ENCODE data around the gene KCNS3.

Gene KCNS3, protein sequence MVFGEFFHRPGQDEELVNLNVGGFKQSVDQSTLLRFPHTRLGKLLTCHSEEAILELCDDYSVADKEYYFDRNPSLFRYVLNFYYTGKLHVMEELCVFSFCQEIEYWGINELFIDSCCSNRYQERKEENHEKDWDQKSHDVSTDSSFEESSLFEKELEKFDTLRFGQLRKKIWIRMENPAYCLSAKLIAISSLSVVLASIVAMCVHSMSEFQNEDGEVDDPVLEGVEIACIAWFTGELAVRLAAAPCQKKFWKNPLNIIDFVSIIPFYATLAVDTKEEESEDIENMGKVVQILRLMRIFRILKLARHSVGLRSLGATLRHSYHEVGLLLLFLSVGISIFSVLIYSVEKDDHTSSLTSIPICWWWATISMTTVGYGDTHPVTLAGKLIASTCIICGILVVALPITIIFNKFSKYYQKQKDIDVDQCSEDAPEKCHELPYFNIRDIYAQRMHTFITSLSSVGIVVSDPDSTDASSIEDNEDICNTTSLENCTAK

DNA sequence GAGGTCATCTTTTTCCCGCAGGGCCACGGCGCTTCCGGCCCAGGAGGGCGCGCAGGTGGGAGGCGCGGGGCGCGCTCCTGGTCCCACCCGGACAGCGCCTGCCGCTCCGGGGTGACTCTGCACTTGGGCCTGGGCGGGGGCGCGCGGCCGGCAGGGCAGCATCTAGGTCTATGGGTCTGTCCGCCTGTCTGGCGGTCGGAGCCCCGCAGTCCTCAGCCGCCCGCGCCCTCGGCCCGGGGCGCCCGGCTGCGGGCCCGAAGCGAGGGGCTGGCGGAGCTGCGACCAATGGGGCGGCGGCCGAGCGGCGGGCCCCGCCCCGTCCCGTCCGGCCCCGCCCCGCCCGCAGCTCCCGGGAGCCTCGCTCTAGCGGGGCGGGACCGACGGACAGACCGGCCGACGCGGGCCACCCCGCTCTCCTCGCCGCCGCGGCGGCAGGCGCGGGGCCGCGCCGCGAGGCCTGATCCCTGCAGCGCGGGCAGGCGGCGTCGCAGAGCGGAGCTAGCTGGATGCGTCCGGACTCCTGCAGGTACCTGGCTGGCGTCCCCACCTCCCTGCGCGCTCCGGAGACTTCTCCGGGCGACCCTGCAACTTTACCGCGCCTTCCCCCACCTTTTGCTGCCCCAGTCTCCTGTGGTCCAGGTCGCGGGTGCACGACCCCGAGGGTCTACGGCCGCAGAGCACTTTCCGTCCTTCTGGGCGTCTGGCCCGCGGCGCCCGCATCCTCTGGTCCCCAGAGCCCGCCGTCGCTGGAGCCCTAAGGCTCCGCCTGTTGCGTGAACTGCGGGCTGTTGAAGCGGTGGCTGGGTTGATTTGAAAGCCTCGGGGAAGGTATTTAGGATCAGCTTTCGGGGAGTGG lies at the start of gene KCNS3:
Gene KCNS3, plus strand, starts transcription at position 387 of the 856 bp plus-strand sequence. CDS start 52,342 bp downstream, outside the sequence.
- DNase-seq (ENCODE audit: low spot score in 2 of 2): peak; percentile 69 to 77
- Histone ChIP-seq H3K27me3 (ENCODE audit: low read depth) (no peaks in the 10 kb centered on the region), H3K4me3 (peak within 1 kb of the TSS; percentile 63), H3K9me3 (no peaks in the 10 kb centered on the region), H3K36me3 (replicated peaks) (0 out of 2 replicates have a peak, but pooled peaks cover 2% of the 10 kb centered on the region), H3K4me1 (peaks cover 9% of the 10 kb centered on the region)
- in situ Hi-C loops (cut with MboI; ENCODE audit: low sequenced_read_pairs): no loop called here

DNA sequence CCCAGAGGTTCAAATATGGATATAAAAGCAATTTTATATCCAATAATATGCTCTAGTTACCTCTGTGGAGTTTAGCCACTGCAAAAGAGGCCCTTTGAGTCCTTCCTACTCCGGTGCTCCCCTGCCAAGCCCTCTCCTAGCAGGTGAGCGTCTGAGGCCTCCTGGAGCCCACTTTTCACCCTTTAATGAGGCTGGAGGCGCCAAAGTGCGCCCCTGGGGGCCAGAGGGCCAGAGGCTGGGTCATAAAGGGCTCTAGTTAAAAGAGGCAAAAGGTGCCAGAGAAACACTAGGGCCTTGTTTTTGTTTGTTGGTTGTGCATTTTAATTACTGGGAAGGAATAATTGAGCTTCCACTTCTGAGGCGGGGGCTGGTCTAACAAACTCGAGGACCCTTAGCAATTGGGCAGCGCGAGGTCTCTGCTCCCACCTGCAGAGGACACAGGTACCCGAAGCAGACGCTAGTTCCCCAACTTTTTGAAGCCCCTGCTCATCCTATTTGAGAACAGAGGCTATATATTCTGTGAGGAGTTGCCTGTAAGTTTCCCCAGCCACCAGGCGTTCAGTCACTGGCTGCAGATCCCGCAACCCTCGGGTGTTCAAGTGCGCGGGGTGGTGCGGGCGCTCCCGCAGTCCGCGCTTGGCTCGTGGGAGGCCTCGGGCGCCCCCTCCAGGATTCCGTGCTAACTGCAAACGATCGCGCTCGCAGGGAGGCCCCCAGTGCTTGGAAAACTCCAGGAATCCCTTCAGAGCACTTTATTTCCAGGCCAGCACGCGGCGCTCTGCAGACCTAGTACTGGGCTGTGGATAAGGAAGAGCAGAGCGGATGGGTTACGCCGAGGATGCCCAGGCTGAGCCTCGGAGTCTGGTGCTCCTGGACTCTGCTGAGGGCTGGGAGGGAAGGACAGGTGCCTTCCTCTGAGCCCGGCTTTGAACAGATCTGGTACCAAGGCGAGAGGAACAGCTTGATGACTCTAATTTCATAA lies 48.1 kb upstream of the KCNS3 start:
- H3K4me3 ChIP-seq: no peak overlapping the region
- H3K27me3 ChIP-seq (ENCODE audit: low read depth): no peaks in the 10 kb centered on the region
- DNase-seq (ENCODE audit: low spot score in 2 of 2): peak; percentile 89 to 92
- peaks cover 5% of the 10 kb centered on the region for H3K9me3 ChIP-seq
- in situ Hi-C loops (cut with MboI; ENCODE audit: low sequenced_read_pairs): no loop called here
- H3K36me3 ChIP-seq (replicated peaks): no peaks in the 10 kb centered on the region
- H3K4me1 ChIP-seq: peaks cover 32% of the 10 kb centered on the region

DNA sequence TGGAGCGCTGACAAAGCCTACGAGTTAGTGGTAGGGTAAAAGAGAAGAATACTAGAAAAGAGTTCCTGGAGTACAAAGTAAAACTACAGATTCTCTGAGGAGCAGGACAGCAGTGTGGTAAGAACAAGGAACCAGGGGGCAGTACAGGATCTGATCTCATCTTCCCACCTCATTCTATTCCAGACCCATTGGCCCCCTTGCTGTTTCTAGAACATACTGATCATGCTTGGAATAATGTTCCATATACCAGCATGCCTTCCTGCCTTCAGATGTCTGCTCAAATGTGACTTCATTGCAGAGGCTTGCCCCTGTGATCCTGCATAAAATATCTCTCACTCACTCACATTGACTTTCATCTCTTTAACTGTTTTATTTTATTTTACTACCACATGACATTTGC lies 43.0 kb upstream of the KCNS3 start:
- H3K4me3 ChIP-seq: no peak overlapping the region
- in situ Hi-C loops (cut with MboI; ENCODE audit: low sequenced_read_pairs): no loop called here
- H3K36me3 ChIP-seq (replicated peaks): no peaks in the 10 kb centered on the region
- DNase-seq (ENCODE audit: low spot score in 2 of 2): no peak
- H3K9me3 ChIP-seq: no peaks in the 10 kb centered on the region
- H3K4me1 ChIP-seq: peaks cover 12% of the 10 kb centered on the region
- no peaks in the 10 kb centered on the region for H3K27me3 ChIP-seq (ENCODE audit: low read depth)

DNA sequence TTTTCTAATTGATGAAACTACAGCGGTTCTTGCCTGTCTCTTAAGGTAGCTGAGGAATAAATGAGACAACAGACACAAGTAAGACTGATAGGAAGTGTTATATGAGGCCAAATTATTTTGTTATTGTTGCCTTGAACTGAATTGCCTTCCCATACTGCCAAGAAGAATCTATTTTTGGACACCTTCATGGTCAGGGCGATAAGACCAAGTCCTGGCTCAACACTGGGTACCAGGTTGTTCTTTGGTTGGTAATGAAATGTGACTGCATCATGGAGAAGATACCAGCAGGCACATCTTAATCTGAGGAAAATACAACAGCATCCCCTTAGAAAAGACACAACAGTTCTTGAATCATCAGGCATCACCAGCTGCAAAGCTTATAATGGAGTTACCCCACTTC lies 38.5 kb upstream of the KCNS3 start:
- no peaks in the 10 kb centered on the region for H3K9me3 ChIP-seq
- H3K27me3 ChIP-seq (ENCODE audit: low read depth): no peaks in the 10 kb centered on the region
- peaks cover 8% of the 10 kb centered on the region; the same call in 1 of the 2 replicates for H3K4me1 ChIP-seq
- in situ Hi-C loops (cut with MboI; ENCODE audit: low sequenced_read_pairs): no loop called here
- DNase-seq (ENCODE audit: low spot score in 2 of 2): no peak
- H3K36me3 ChIP-seq (replicated peaks): no peaks in the 10 kb centered on the region
- H3K4me3 ChIP-seq: no peak overlapping the region

DNA sequence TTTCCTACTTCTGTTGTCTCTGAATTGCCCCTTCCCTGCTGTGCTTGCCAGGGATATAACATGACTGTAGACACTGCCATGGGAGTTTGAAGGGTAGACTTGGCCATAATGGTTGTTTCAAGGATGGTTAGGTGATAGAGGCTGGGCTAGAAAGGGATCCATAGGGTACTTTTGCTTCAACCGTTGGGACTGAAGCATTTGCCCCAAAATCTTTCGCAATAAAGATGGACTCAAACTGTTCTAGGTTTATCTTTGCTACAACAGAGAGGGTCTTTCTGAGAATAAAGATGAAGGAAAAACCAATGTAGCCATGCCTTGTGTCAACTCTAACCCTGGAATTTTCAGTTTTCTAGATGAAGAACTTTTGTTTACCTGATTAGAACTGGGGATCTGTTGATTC lies 35.0 kb upstream of the KCNS3 start:
- Histone ChIP-seq H3K36me3 (replicated peaks) (no peaks in the 10 kb centered on the region), H3K4me3 (no peak overlapping the region), H3K9me3 (no peaks in the 10 kb centered on the region), H3K27me3 (ENCODE audit: low read depth) (no peaks in the 10 kb centered on the region), H3K4me1 (no peaks in the 10 kb centered on the region)
- no peak for DNase-seq (ENCODE audit: low spot score in 2 of 2)
- in situ Hi-C loops (cut with MboI; ENCODE audit: low sequenced_read_pairs): no loop called here

DNA sequence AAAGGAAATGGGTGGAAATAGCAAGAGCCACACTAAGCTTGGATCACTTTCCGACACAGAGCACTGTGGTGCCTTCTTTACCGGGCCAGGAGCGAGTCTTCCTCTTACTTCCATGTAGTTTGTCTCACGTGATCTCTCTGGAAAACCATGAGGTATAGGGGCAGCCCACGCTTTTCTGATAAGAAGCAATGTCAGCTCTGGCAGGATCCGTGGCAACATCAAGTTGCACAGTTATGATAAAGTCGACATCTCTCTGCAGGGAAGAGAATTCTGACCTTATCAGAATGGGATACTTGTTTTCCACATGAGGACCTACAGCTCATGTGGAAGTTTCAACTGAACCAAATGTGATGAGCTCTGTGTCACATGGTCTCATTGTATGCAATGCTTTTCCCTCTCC lies 32.7 kb upstream of the KCNS3 start:
- H3K27me3 ChIP-seq (ENCODE audit: low read depth): no peaks in the 10 kb centered on the region
- H3K9me3 ChIP-seq: no peaks in the 10 kb centered on the region
- in situ Hi-C loops (cut with MboI; ENCODE audit: low sequenced_read_pairs): no loop called here
- DNase-seq (ENCODE audit: low spot score in 2 of 2): no peak
- no peaks in the 10 kb centered on the region for H3K36me3 ChIP-seq (replicated peaks)
- H3K4me1 ChIP-seq: no peaks in the 10 kb centered on the region
- no peak overlapping the region for H3K4me3 ChIP-seq

DNA sequence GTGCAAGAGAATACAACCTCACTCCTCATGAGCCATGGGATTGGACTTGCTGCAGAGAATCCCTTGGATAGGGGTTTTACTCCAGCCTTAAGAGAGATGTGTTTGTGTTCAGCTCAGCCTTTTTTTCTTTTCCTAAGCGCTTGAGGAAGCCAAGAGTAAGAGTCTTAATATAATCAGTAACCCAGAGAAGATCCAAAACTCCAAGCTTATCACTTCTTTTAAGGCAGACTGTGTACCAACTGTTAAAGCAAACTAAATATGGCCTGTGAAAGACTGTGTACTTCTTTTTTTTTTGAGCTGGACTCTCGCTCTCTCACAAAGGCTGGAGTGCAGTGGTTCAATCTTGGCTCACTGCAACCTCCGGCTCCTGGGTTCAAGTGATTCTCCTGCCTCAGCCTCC lies 31.8 kb upstream of the KCNS3 start:
- in situ Hi-C loops (cut with MboI; ENCODE audit: low sequenced_read_pairs): no loop called here
- DNase-seq (ENCODE audit: low spot score in 2 of 2): no peak
- Histone ChIP-seq H3K36me3 (replicated peaks) (no peaks in the 10 kb centered on the region), H3K27me3 (ENCODE audit: low read depth) (no peaks in the 10 kb centered on the region), H3K9me3 (no peaks in the 10 kb centered on the region), H3K4me3 (no peak overlapping the region), H3K4me1 (no peaks in the 10 kb centered on the region)

DNA sequence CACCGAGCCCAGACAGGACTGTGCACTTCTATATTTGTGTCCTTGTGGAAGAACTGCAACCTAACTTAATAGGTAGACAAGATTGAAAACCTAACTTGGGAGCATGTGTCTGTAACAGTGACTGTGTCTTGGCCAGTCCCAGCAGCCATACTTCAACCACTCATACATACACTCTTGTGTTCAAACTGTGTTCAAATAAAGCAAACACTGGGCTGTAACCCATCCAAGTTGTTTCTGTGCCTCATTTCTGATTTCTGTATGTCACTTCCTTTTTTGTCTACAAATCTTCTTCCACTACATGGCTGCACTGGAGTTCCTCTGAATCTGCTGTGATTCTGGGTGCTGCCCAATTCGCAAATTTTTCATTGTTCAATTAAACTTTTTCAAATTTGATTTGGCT lies 31.2 kb upstream of the KCNS3 start:
- no peaks in the 10 kb centered on the region for H3K36me3 ChIP-seq (replicated peaks)
- no peaks in the 10 kb centered on the region for H3K4me1 ChIP-seq
- H3K9me3 ChIP-seq: no peaks in the 10 kb centered on the region
- H3K27me3 ChIP-seq (ENCODE audit: low read depth): no peaks in the 10 kb centered on the region
- H3K4me3 ChIP-seq: no peak overlapping the region
- in situ Hi-C loops (cut with MboI; ENCODE audit: low sequenced_read_pairs): no loop called here
- DNase-seq (ENCODE audit: low spot score in 2 of 2): no peak

DNA sequence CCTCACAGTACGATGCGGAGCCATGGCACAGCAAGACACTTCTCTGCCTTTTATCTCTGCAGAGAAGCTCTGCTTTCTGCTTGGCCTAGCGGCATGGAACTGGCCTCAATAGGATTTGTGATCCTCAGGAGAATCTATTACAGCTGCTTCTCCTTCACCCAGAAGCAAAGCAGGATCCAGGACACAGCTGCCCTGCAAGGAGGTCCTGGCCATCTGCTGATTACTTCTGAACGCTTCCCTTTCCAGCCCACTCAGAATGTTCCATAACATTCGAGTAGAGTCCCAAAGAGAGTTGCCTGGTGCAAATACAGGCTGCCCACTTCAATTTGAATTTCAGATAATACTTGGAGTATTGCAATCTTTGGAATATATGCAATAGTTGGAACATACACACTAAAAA lies 29.2 kb upstream of the KCNS3 start:
- H3K27me3 ChIP-seq (ENCODE audit: low read depth): no peaks in the 10 kb centered on the region
- no peaks in the 10 kb centered on the region for H3K4me1 ChIP-seq
- in situ Hi-C loops (cut with MboI; ENCODE audit: low sequenced_read_pairs): no loop called here
- no peaks in the 10 kb centered on the region for H3K36me3 ChIP-seq (replicated peaks)
- H3K9me3 ChIP-seq: no peaks in the 10 kb centered on the region
- no peak for DNase-seq (ENCODE audit: low spot score in 2 of 2)
- H3K4me3 ChIP-seq: no peak overlapping the region

DNA sequence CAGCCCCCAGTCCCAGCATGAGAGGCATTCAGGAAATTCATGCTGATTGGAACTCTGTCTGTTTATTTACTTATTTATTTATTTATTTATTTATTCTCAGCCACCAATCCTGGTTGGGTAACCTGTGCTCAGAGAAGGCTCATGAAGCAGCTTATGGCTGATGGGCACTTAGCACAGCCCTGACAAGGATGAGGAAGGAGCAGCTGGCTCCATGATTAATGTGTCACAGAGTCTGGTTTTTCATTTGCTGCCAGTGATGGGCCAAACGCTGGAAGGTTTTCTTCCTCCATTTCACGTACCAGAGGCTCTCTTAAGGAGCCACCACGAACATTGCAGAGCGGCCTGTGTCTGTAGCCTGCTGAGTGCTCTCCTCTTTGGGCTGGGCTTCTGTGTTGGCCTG lies 28.3 kb upstream of the KCNS3 start:
- Histone ChIP-seq H3K4me3 (no peak overlapping the region), H3K4me1 (no peaks in the 10 kb centered on the region), H3K36me3 (replicated peaks) (no peaks in the 10 kb centered on the region), H3K27me3 (ENCODE audit: low read depth) (no peaks in the 10 kb centered on the region), H3K9me3 (no peaks in the 10 kb centered on the region)
- DNase-seq (ENCODE audit: low spot score in 2 of 2): no peak
- in situ Hi-C loops (cut with MboI; ENCODE audit: low sequenced_read_pairs): loop anchor here (5.0 to 25.0 kb wide), 2 partner anchors 312 to 527 kb away; no protein-coding TSS in a partner anchor

DNA sequence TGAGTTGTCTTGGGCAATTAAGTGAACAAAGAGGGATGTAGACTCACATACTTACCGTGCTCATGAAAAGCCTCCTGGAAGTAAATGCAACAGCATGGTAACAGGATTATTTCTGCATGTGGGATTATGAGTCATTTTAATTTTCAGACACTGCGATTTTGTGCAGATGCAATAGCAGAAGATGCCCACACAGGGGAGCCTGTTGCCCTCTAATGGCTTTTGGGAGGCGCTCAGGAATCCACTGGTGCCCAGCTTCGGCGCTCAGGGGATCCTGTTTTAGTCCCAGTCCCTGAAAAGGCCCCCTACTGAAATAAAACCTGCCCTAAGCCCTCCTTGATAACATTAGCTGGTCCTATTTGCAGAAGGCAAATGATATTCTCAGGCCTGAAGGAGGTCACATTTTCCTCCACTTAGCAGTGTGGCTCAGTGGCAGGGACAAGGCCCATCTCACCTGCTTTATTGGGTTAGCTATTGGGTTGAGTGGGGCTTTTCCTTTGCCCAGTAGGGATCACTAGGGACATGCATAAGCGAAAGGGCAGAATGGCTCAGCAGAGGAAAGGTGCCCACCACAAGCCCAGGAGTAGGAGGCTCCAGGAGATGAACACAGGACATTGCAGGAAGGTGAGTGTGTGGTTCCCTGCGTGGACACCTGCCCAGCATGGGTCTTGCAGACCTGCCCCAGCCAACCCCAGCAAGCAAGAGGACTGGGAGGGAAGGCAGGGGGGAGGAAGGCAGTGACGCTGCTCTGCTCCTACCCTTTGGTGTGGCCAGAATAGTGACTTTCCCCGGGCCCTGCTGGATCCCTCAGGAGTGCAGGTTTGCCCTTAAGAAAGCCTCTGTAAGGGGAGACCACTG lies 26.5 kb upstream of the KCNS3 start:
- in situ Hi-C loops (cut with MboI; ENCODE audit: low sequenced_read_pairs): loop anchor here (5.0 to 25.0 kb wide), 2 partner anchors 310 to 525 kb away; no protein-coding TSS in a partner anchor
- DNase-seq (ENCODE audit: low spot score in 2 of 2): peak; percentile 75 to 82
- H3K9me3 ChIP-seq: no peaks in the 10 kb centered on the region
- H3K4me3 ChIP-seq: no peak overlapping the region
- H3K27me3 ChIP-seq (ENCODE audit: low read depth): no peaks in the 10 kb centered on the region; the same call in 1 of the 2 replicates
- no peaks in the 10 kb centered on the region for H3K4me1 ChIP-seq
- H3K36me3 ChIP-seq (replicated peaks): no peaks in the 10 kb centered on the region

DNA sequence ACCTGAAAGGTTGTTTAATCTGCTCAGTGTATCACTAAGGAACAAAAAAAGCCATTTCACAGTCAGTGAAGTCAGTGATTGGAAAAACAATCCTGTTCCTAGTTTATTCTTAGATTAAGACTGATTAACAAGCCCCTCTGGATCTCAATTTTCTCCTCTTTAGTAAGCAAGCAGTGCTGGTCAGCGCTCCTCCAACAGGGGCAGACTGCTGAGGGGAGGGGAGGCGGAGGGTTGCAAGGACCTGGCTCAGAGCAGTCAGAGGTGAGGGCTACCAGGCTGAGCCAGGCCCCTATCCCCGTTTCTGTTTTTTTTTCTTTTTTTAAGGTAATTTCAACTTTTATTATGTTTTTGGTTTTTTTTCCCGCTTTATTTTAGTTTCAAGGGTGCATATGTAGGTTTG lies 24.7 kb upstream of the KCNS3 start:
- Histone ChIP-seq H3K36me3 (replicated peaks) (no peaks in the 10 kb centered on the region), H3K4me3 (no peak overlapping the region), H3K27me3 (ENCODE audit: low read depth) (no peaks in the 10 kb centered on the region; the same call in 1 of the 2 replicates), H3K4me1 (no peaks in the 10 kb centered on the region), H3K9me3 (no peaks in the 10 kb centered on the region)
- in situ Hi-C loops (cut with MboI; ENCODE audit: low sequenced_read_pairs): loop anchor here (5.0 to 25.0 kb wide), 2 partner anchors 309 to 524 kb away; no protein-coding TSS in a partner anchor
- DNase-seq (ENCODE audit: low spot score in 2 of 2): no peak
